SK-N-SH (cell line): ENCODE data around the gene LRRC66. TPM values are rescaled to one million over a fixed set of nuclear protein-coding genes. Genes with fewer than 3 reads are reported as not detected.

Experiments used
- CTCF ChIA-PET: fragments of 300-600, 350-600 bp; formaldehyde crosslinking; extraction: SDS; loops from one replicate; lab custom pipeline; 2021; lab: Yijun Ruan, JAX
- POLR2A ChIA-PET: fragments of 350-600 bp; sonication (Branson Sonifier 250); formaldehyde crosslinking; extraction: SDS; loops from one replicate; lab custom pipeline; 2020; ENCODE audit warnings: antibody characterized with exemption, inconsistent platforms; lab: Yijun Ruan, JAX
- DNase-seq: peaks from one replicate; pipeline ENCODE4 v3.0.0; 2012
- H2AFZ ChIP-seq: fragments of 200-600 bp; sonication (generic); 2 replicates; pipeline ENCODE4 v1.8.1; 2016; ENCODE audit warnings: antibody characterized with exemption, mild to moderate bottlenecking, low read depth
- H3F3A ChIP-seq: fragments of 200-600 bp; sonication (generic); replicated peaks from 2 replicates; pipeline ENCODE3; 2016; ENCODE audit warnings: antibody characterized with exemption, mild to moderate bottlenecking; ENCODE audit not compliant: insufficient read depth
- H3K27ac ChIP-seq, 2 experiments: fragments of 200-500 bp in 1 of 2; fragments of 200-600 bp in 1 of 2; sonication (Bioruptor generic) in 1 of 2; sonication (generic), shearing (Covaris generic) in 1 of 2; 2 replicates each; pipeline versions ENCODE4 v1.5.1 to v1.6.1; 2014 to 2016; ENCODE audit warnings: low read depth in 2 of 2, inconsistent platforms in 1 of 2, low read length in 1 of 2, mild to moderate bottlenecking in 1 of 2, mixed read lengths in 1 of 2
- H3K27me3 ChIP-seq: fragments of 200-600 bp; sonication (generic), shearing (Covaris generic); 2 replicates; pipeline ENCODE4 v1.6.1; 2016; ENCODE audit warnings: mixed run types; ENCODE audit not compliant: insufficient read depth
- H3K36me3 ChIP-seq, 2 experiments: fragments of 200-500 bp in 1 of 2; fragments of 200-600 bp in 1 of 2; sonication (Bioruptor generic) in 1 of 2; sonication (generic) in 1 of 2; replicated peaks in 1 of 2; 2 replicates each; pipeline versions ENCODE3 to v1.5.1; 2014 to 2016; ENCODE audit warnings: low read length in 1 of 2, mild to moderate bottlenecking in 1 of 2; ENCODE audit not compliant: insufficient read depth in 2 of 2, control insufficient read depth in 1 of 2
- H3K4me1 ChIP-seq, 2 experiments: fragments of 200-500 bp in 1 of 2; fragments of 200-600 bp in 1 of 2; sonication (Bioruptor generic) in 1 of 2; sonication (generic), shearing (Covaris generic) in 1 of 2; 2 replicates each; pipeline versions ENCODE4 v1.5.1 to v1.6.1; 2014 to 2016; ENCODE audit warnings: low read depth in 1 of 2, low read length in 1 of 2, mixed run types in 1 of 2; ENCODE audit not compliant: insufficient read depth in 2 of 2, control insufficient read depth in 1 of 2
- H3K4me2 ChIP-seq: fragments of 200-600 bp; sonication (generic), shearing (Covaris generic); 2 replicates; pipeline ENCODE4 v1.6.1; 2017; ENCODE audit warnings: mixed run types
- H3K4me3 ChIP-seq, 2 experiments: fragments of 200-500 bp in 1 of 2; fragments of 200-600 bp in 1 of 2; sonication (Bioruptor generic) in 1 of 2; sonication (generic), shearing (Covaris generic) in 1 of 2; 2 replicates each; pipeline versions ENCODE4 v1.5.1 to v1.8.1; 2014 to 2016; ENCODE audit warnings: low read depth in 2 of 2, inconsistent platforms in 1 of 2, low read length in 1 of 2, mild to moderate bottlenecking in 1 of 2, mixed read lengths in 1 of 2, moderate library complexity in 1 of 2
- H3K79me2 ChIP-seq: fragments of 200-600 bp; sonication (generic); 2 replicates; pipeline ENCODE4 v1.8.1; 2017; ENCODE audit warnings: mild to moderate bottlenecking; ENCODE audit not compliant: insufficient read depth
- H3K9ac ChIP-seq: fragments of 200-600 bp; sonication (generic); 2 replicates; pipeline ENCODE4 v1.6.1; 2017; ENCODE audit warnings: mixed run types
- H3K9me2 ChIP-seq: fragments of 200-600 bp; sonication (generic); 2 replicates; pipeline ENCODE4 v1.6.1; 2017; ENCODE audit warnings: mixed run types
- H3K9me3 ChIP-seq: fragments of 200-600 bp; sonication (generic); 2 replicates; pipeline ENCODE4 v1.6.1; 2017; ENCODE audit warnings: mixed run types, mild to moderate bottlenecking, moderate library complexity
- H4K20me1 ChIP-seq: fragments of 200-600 bp; sonication (generic); 2 replicates; pipeline ENCODE4 v1.6.1; 2017; ENCODE audit warnings: mild to moderate bottlenecking, mixed run types; ENCODE audit not compliant: insufficient read depth
- CTCF ChIP-seq: fragments of 200-600 bp; sonication (generic); IDR thresholded peaks from 2 replicates; pipeline ENCODE4 v1.6.1; 2017; ENCODE audit warnings: antibody characterized with exemption, mild to moderate bottlenecking, moderate library complexity
- EP300 ChIP-seq, 2 experiments: IDR thresholded peaks; 2 replicates each; pipeline versions ENCODE4 v1.4.0 to v1.6.1; 2012; ENCODE audit warnings: borderline replicate concordance in 1 of 2, low read depth in 1 of 2, low read length in 1 of 2
- FOSL2 ChIP-seq: IDR thresholded peaks from 2 replicates; pipeline ENCODE4 v1.4.0; 2012; ENCODE audit warnings: low read depth, mild to moderate bottlenecking, moderate library complexity, borderline replicate concordance
- FOXJ3 ChIP-seq: sonication (generic); formaldehyde crosslinking; IDR thresholded peaks from 2 replicates; pipeline ENCODE4 v1.5.1; 2020; ENCODE audit warnings: mild to moderate bottlenecking, missing genetic modification reagents
- GATA2 ChIP-seq: sonication (generic); formaldehyde crosslinking; IDR thresholded peaks from 2 replicates; pipeline ENCODE4 v1.5.0; 2020; ENCODE audit warnings: mild to moderate bottlenecking, missing genetic modification reagents
- IRF3 ChIP-seq: fragments of 150-350 bp; IDR thresholded peaks from 2 replicates; pipeline ENCODE4 v1.6.1; 2016; ENCODE audit warnings: mild to moderate bottlenecking, low read depth, low read length
- JUND ChIP-seq: IDR thresholded peaks from 2 replicates; pipeline ENCODE4 v1.4.0; 2012
- MAX ChIP-seq: IDR thresholded peaks from 2 replicates; pipeline ENCODE4 v1.4.0; 2012; ENCODE audit warnings: low read depth
- MEF2A ChIP-seq: IDR thresholded peaks from 2 replicates; pipeline ENCODE4 v1.4.0; 2012; ENCODE audit warnings: low read depth, borderline replicate concordance
- MXI1 ChIP-seq: IDR thresholded peaks from 2 replicates; pipeline ENCODE4 v1.6.1; 2012; ENCODE audit warnings: mild to moderate bottlenecking, low read depth, low read length, improper control_type of control experiment
- NFIC ChIP-seq: IDR thresholded peaks from 2 replicates; pipeline ENCODE4 v1.4.0; 2012; ENCODE audit warnings: borderline replicate concordance
- NRF1 ChIP-seq: IDR thresholded peaks from 2 replicates; pipeline ENCODE4 v1.6.1; 2012; ENCODE audit warnings: low read depth, mild to moderate bottlenecking, low read length
- PBX3 ChIP-seq: IDR thresholded peaks from 2 replicates; pipeline ENCODE4; 2012
- POLR2AphosphoS5 ChIP-seq: IDR thresholded peaks from 2 replicates; pipeline ENCODE4 v1.6.1; 2012; ENCODE audit warnings: low read depth, low read length
- RAD21 ChIP-seq: IDR thresholded peaks from 2 replicates; pipeline ENCODE4 v1.6.1; 2012; ENCODE audit warnings: mild to moderate bottlenecking, low read length
- RFX5 ChIP-seq: IDR thresholded peaks from 2 replicates; pipeline ENCODE4 v1.6.1; 2012; ENCODE audit warnings: mild to moderate bottlenecking, improper control_type of control experiment, low read length
- SMC3 ChIP-seq: IDR thresholded peaks from 2 replicates; pipeline ENCODE4 v1.6.1; 2012; ENCODE audit warnings: low read depth, low read length, improper control_type of control experiment
- TAF1 ChIP-seq: IDR thresholded peaks from 2 replicates; pipeline ENCODE4 v1.6.1; 2012; ENCODE audit warnings: low read depth, mild to moderate bottlenecking, low read length, moderate library complexity, borderline replicate concordance
- TEAD4 ChIP-seq: IDR thresholded peaks from 2 replicates; pipeline ENCODE4 v1.4.0; 2012; ENCODE audit warnings: mild to moderate bottlenecking, borderline replicate concordance; ENCODE audit not compliant: insufficient read depth
- ZBTB33 ChIP-seq: IDR thresholded peaks from 2 replicates; pipeline ENCODE4 v1.4.0; 2012; ENCODE audit warnings: low read depth, borderline replicate concordance
- WGBS: methylation state at CpG from one replicate; pipeline ENCODE4 v1.1.6; 2017; ENCODE audit warnings: low lambda C conversion rate; 5-methylcytosine and 5-hydroxymethylcytosine counted together
- polyA plus RNA-seq, 3 experiments: library from polyadenylated mRNA; depleted of rRNA; stranded (reverse); fragments of >200 nt; gene quantifications; 2 replicates each; pipeline ENCODE4 v1.2.3, GENCODE V29; 2012

LRRC66 gene
- polyA plus RNA-seq, 1 of the 3 experiments (the other 2 are of a cell fraction), result 0.07 TPM

GRCh38 chr4:52028970-52029369, 8.8 kb upstream of the LRRC66 start:
- H3K79me2 ChIP-seq, result peaks cover 36% of the 10 kb centered on the region
- TF ChIP-seq FOXJ3, result no peak
- 0 out of 2 replicates have a peak, but pooled peaks have one; percentile 27 for TF ChIP-seq MAX
- TF ChIP-seq FOSL2, result peak; percentile 81
- TF ChIP-seq PBX3, result peak; percentile 38
- TF ChIP-seq NFIC, result 0 out of 2 replicates have a peak, but pooled peaks have one; percentile 17
- TF ChIP-seq JUND, result peak; percentile 53; the same call in 1 of the 2 replicates
- H3K27ac ChIP-seq, result peak overlapping the region in 1 of 2 experiments; percentile 32; a peak in 2 of 4 replicates
- 39% methylated on average over 1 of the region's 1 CpG for WGBS
- no peak overlapping the region for H3K9ac ChIP-seq
- no peak overlapping the region for H3K4me2 ChIP-seq
- no peaks in the 10 kb centered on the region; the same call in 1 of the 2 replicates for H3K9me3 ChIP-seq
- POLR2A ChIA-PET, result no interaction called here
- H3K4me1 ChIP-seq, result 0 out of 4 replicates have a peak, but pooled peaks cover 0 to 4% of the 10 kb centered on the region in 2 experiments
- H4K20me1 ChIP-seq, result no peaks in the 10 kb centered on the region; the same call in 1 of the 2 replicates
- H3K9me2 ChIP-seq, result no peaks in the 10 kb centered on the region
- H3K4me3 ChIP-seq, result no peak overlapping the region
- no peaks in the 10 kb centered on the region for H3K27me3 ChIP-seq
- no peak overlapping the region for H2AFZ ChIP-seq
- CTCF ChIA-PET, result no interaction called here
- DNase-seq, result no peak
- H3F3A ChIP-seq, result peaks cover 22% of the 10 kb centered on the region
- H3K36me3 ChIP-seq, result peaks cover 67 to 73% of the 10 kb centered on the region in 2 experiments

GRCh38 chr4:52017814-52018213, 2.3 kb downstream of the LRRC66 start:
- ChIA-PET CTCF (no interaction called here), POLR2A (no interaction called here)
- no peaks in the 10 kb centered on the region for H3K9me2 ChIP-seq

More at GRCh38 chr4:52017814-52018213, 2.3 kb downstream of the LRRC66 start:
- Histone ChIP-seq H3K27me3 (no peaks in the 10 kb centered on the region), H3F3A (no peaks in the 10 kb centered on the region), H2AFZ (no peak overlapping the region), H3K9me3 (no peaks in the 10 kb centered on the region), H3K4me3 (no peak overlapping the region), H3K4me2 (no peak overlapping the region), H3K4me1 (no peaks in the 10 kb centered on the region), H3K79me2 (no peaks in the 10 kb centered on the region), H3K9ac (no peak overlapping the region), H3K36me3 (peaks cover 14 to 29% of the 10 kb centered on the region in 2 experiments), H4K20me1 (no peaks in the 10 kb centered on the region), H3K27ac (no peak overlapping the region)
- 39% methylated on average over 1 of the region's 1 CpG for WGBS
- no peak for DNase-seq
- TF ChIP-seq JUND (no peak), RAD21 (no peak), TAF1 (no peak), RFX5 (no peak), POLR2AphosphoS5 (no peak), SMC3 (no peak), IRF3 (no peak), MAX (no peak), CTCF (no peak), MEF2A (no peak), TEAD4 (no peak), GATA2 (CRISPR knock-in tag) (no peak), ZBTB33 (no peak), NRF1 (no peak), EP300 (IDR thresholded peaks at IDR 0.05; ENCODE audit: borderline replicate concordance in 1 of 2, low read depth in 1 of 2, low read length in 1 of 2) (no peak), MXI1 (no peak)
